ENCODE data around the gene FBXO36.
"Not testable (repeated sequence)": the region's sequence is repeated elsewhere in the genome, so short reads cannot be mapped to it uniquely, and the experiment has no call there.

The FBXO36 gene

DNA sequence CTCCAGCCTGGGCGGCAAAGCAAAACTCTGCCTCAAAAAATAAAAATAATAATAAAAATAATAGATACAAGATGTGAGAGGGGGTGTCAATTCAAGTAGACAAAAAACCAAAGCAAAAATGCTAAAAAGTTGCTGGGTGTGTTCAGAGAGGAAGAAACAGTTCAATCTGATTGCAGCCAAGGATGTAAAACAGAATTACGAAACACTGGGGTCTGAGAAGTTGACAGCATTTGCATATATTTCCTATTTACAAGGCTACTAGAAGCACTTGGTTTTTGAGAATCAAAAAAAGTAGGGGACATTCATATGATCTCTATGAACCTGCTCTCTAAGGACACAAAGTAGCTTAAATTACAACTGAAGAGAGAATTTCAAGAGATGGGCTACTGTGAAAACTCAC, 8.1 kb upstream of the FBXO36 start:
- peak; percentile 71 for DNase-seq

DNA sequence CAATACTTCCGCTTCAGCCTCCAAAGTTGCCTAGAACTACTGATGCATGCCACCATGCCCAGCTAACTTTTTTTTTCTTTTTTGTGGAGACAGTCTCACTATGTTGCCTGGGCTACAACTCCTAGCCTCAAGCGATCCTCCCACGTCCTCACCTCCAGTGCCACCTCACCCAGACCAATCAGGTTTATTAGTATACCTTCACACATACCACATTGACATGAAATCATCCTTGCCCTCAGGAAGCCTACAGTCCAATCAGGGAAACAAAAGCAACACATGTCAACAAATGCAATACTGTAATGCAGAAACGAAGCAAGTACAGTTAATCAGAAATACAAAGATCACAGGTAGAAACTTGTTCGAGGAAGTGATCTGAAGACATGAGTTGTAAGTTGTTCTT, 4.5 kb upstream of the FBXO36 start:
- no peak for DNase-seq

DNA sequence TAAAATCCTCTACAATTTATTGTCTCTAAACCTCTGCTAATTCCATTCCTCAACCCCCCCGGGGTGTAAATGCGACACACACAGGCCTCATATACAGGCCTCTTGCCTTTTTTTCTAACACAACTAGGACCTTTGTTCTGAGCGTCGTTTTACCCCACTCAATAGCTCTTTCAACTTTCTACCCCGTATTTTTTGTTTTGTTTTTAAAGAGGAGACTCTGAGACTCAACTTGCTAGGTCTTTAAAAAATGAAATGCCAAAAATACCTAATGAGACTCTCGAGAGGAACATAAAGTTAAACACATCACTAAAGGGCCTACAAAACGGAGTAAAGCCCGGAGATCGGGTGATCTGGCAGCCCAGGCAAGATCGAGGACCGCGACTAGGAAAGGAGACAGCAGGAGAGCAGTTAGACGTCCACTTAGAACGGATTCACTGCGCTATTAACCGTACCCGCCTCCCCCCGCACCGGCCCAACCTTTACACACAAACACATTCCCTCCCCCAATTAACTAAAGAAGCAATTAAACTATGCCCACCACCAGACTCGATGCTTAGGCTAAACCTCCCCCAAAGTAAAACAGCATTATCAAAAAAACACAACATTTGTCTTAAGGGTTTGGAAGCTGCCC, 2.2 kb upstream of the FBXO36 start:
- no peak for DNase-seq

GRCh38 chr2:229921101-229921891, 1.0 kb upstream of the FBXO36 start:
- DNase-seq, result peak; percentile 79

- DNase-seq, result peak; percentile 89
Observed at GRCh38 chr2:229921892-229922448, 333 bp upstream of the FBXO36 start, which contains the start of gene TRIP12. TRIP12 (minus strand) TSS chr2:229922009; CDS start chr2:229880079, 41,930 bp downstream.

- DNase-seq, result not testable (repeated sequence)
Observed at GRCh38 chr2:229924541-229924940, 2.2 kb downstream of the FBXO36 start.

DNA sequence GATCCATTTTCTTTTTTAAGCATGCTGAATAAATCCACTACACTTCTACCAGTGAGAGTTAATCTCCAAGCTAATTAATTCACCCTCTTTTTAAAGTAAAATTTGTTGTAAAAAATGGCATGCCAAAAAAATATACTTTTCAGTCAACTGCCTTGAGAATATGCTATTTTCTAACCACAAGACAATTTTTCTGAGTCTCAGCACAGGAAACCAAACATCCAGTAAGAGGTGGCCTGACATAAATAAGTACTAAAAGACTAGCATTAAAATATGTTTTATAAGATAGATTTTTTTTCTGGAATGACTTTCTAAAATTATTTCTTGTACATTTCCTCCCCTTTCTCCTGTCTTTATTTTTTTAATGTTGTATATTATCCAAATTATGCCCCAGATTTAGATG, 2.9 kb downstream of the FBXO36 start:
- no peak for DNase-seq

DNA sequence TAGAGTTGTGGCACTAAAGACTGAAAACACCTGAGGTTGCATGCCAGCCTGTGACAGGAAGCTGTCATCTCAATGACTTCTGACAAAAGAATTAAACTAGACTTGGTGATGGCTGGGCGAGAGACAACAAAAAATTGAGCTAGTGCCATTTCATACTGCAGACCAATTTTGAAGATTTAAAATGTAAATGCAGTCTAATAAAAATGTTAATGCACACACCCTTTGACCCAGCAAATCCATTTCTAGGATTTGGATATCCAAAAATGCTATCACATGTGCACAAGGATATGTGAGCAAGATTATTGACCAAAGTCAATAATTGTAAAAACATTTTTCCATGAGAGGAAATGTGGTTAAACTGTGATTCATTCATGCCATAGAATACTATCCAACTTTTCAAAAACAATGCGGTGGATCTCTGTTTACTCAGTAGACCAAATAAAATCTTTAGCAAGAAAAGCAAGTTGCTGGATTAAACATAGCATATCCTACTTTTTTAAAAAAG, 5.6 kb downstream of the FBXO36 start:
- no peak for DNase-seq

DNA sequence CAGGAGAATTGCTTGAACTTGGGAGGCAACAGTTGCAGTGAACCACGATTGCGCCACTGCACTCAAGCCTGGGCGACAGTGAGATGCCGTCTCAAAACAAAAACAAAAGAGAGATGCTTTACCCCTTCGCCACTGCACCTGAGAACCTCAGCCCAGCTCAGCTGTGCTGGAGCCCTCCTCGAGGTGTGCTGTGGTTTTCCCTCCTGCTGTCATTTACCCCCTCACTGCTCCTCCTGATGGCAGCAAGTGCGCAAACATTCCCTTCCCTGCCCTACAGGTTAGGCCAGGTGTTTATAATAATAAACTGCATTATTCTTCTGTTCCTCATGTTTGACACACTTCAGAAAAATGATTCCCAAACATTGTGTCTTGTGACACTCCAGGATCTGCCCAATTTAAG, 8.4 kb downstream of the FBXO36 start:
- no peak for DNase-seq

- no peak for DNase-seq
Observed at GRCh38 chr2:229931241-229931640, 8.9 kb downstream of the FBXO36 start.

GRCh38 chr2:229937537-229937936, 15.2 kb downstream of the FBXO36 start:
- no peak for DNase-seq

DNA sequence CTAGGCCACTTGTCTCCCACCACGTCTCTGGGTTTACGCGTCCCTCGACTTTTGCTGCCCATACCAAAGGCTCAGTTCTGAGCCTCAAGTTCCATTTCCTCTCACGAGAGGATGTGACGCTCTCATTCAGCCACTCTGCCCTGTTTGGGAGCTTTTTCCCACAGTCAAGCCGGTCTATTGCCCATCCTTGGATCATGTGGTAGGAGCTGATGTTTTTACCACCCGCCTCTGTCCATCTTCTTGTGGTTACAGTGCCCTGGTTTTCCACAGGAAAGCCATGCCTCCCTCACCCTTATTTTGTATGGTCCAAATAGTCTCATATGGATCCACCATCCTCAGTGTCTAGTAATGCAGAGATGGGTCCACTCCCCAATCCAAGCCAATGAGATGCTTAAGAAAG, 20.4 kb downstream of the FBXO36 start:
- no peak for DNase-seq

GRCh38 chr2:229943171-229943570, 20.9 kb downstream of the FBXO36 start:
- DNase-seq, result no peak

DNA sequence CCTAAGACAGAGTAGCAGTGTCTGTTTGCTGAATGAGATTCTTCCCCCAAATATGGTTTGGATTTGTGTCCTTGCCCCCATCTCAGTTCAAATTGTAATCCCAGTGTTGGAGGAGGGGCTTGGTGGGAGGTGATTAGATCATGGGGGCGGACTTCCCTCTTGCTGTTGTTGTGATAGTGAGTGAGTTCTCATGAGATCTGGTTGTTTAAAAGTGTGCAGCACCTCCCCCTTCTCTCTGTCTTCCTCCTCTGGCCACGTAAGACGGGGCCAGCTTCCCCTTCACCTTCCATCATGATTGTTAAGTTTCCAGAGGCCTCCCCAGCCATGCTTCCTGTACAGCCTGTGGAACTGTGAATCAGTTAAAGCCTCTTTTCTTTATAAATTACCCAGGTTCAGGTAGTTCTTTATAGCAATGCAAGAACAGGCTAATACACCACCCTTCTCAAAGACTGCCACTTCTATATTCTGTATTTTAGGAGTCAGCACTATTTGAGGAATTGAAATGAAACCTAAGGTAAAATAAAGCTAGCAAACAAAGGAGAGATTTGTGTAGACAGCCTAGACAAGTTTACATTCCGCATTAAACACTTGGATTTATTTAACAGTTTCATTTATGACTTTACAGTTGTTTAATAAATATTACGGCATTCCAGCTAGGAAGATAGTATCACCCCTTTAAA, 21.6 kb downstream of the FBXO36 start:
- DNase-seq, result peak; percentile 18

DNA sequence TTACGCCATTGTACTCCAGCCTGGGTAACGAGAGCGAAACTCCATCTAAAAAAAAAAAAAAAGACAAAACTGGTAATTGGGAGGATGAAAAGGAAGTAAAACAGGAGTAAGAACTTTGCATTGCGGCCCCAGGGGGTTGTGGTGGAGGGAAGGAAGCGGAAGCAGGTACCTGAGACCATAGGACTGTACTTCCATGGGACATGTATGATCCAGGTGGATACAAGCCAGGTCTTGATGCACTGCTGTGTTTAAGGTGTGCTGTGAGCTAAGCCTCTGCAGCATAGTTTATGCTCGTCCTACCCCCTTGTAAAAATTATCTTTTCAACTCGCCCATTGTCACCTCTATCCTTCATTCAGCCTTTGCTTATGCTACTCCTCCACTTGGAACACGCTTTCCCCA, 23.7 kb downstream of the FBXO36 start:
- no peak for DNase-seq

GRCh38 chr2:229947544-229947943, 25.2 kb downstream of the FBXO36 start:
- peak; percentile 46 for DNase-seq

- no peak for DNase-seq
Observed at GRCh38 chr2:229952256-229952835, 30.0 kb downstream of the FBXO36 start.

GRCh38 chr2:229955663-229956062, 33.4 kb downstream of the FBXO36 start:
- DNase-seq, result no peak

DNA sequence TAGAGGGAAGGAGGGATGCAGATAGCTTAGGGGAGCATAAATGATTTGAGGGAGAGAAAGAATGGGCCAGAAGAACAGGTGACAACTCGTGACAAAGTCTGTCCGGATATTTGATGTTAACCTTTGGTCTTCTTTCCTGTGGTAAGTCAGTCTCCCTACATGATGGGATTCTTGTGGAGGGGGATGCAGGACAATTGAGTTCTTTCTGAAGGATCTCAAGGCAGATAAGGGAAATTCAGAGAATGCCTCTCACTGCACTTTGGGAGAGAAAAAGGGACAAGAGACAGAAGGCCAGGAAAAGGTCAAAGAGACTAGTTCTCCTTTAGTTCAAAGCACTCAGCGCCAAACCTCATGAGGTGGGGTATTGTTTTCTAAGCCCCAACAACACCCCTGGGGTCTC, 34.2 kb downstream of the FBXO36 start:
- DNase-seq, result no peak

DNA sequence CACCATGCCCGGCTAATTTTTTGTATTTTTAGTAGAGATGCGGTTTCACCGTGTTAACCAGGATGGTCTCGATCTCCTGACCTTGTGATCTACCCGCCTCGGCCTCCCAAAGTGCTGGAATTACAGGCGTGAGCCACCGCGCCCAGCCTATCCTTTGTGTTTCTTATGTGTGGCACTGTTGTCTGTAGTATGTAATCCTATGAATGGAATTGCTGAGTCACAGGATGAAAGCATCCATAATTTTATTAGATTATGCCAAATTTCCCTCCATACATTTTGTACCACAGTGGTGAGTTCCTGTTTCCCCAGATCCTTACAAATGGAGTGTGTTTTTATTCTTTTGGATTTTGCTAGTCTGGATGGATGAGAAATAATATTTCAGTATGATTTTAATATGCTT, 41.3 kb downstream of the FBXO36 start:
- not testable (repeated sequence) for DNase-seq

GRCh38 chr2:229969921-229970320, 47.6 kb downstream of the FBXO36 start:
- DNase-seq, result no peak

- DNase-seq, result no peak
Observed at GRCh38 chr2:229970406-229970805, 48.1 kb downstream of the FBXO36 start.

GRCh38 chr2:229971298-229971790, 49.0 kb downstream of the FBXO36 start:
- DNase-seq, result no peak
